PC-3 (cell line): ENCODE results near the gene SLC38A5.
"Not testable (repeated sequence)": the region's sequence is repeated elsewhere in the genome, so short reads cannot be mapped to it uniquely, and the experiment has no call there.

ENCODE experiments used
- EZH2 ChIP-seq: fragments of 300-600 bp; sonication (generic); IDR thresholded peaks from one replicate; pipeline ENCODE4 v1.6.1; 2017; ENCODE audit warnings: antibody characterized with exemption, mild to moderate bottlenecking, low read length; ENCODE audit not compliant: unreplicated experiment
- TF ChIP-seq, protein P1 (sequence below): fragments of 300-600 bp; sonication (generic); conservative IDR thresholded peaks from 2 replicates; pipeline ENCODE4 v1.5.1; 2017; ENCODE audit warnings: antibody characterized with exemption, low read depth, mild to moderate bottlenecking, low read length

DNA sequence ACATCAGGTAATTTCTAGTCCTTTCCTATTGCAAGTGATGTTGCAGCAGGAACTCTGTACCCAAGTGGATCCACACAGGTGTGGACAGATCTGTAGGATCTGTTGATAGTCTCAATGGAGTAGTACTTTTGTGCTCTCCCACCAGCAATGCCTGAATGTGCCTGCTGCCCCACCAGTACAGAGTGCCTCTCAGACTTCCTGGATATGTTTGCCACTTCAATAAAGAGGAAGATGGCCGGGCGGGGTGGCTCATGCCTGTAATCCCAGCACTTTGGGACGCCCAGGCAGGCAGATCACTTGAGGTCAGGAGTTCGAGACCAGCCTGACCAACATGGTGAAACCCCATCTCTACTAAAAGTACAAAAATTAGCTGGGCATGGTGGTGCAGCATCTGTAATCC lies 49.4 kb upstream of the SLC38A5 start:
- not testable (repeated sequence) for TF ChIP-seq EZH2
- TF ChIP-seq, protein P1, sequence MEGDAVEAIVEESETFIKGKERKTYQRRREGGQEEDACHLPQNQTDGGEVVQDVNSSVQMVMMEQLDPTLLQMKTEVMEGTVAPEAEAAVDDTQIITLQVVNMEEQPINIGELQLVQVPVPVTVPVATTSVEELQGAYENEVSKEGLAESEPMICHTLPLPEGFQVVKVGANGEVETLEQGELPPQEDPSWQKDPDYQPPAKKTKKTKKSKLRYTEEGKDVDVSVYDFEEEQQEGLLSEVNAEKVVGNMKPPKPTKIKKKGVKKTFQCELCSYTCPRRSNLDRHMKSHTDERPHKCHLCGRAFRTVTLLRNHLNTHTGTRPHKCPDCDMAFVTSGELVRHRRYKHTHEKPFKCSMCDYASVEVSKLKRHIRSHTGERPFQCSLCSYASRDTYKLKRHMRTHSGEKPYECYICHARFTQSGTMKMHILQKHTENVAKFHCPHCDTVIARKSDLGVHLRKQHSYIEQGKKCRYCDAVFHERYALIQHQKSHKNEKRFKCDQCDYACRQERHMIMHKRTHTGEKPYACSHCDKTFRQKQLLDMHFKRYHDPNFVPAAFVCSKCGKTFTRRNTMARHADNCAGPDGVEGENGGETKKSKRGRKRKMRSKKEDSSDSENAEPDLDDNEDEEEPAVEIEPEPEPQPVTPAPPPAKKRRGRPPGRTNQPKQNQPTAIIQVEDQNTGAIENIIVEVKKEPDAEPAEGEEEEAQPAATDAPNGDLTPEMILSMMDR, result not testable (repeated sequence)
